KMS-11 (cell line): ENCODE results near the gene ITFG1.

Source experiments
- H2AFZ ChIP-seq: fragments of 200-600 bp; sonication (generic); 2 replicates; pipeline ENCODE4 v1.6.1; 2016; ENCODE audit warnings: antibody characterized with exemption, mixed run types, low read depth
- H3K27ac ChIP-seq: fragments of 200-600 bp; sonication (generic); 2 replicates; pipeline ENCODE4 v1.6.1; 2016; ENCODE audit warnings: mild to moderate bottlenecking, mixed run types
- H3K27me3 ChIP-seq: fragments of 200-600 bp; sonication (generic); 2 replicates; pipeline ENCODE4 v1.6.1; 2017; ENCODE audit warnings: mild to moderate bottlenecking, low read depth, mixed run types, moderate library complexity; ENCODE audit not compliant: insufficient read depth
- H3K36me3 ChIP-seq: fragments of 200-600 bp; sonication (generic); 2 replicates; pipeline ENCODE4 v1.6.1; 2017; ENCODE audit warnings: mild to moderate bottlenecking, mixed run types; ENCODE audit not compliant: insufficient read depth
- H3K4me1 ChIP-seq: fragments of 200-600 bp; sonication (generic); 2 replicates; pipeline ENCODE4 v1.6.1; 2016; ENCODE audit warnings: mild to moderate bottlenecking, low read depth, mixed run types; ENCODE audit not compliant: poor library complexity, severe bottlenecking
- H3K4me2 ChIP-seq: fragments of 200-600 bp; sonication (generic); 2 replicates; pipeline ENCODE4 v1.7.0; 2016; ENCODE audit warnings: mild to moderate bottlenecking, mixed run types
- H3K4me3 ChIP-seq: fragments of 200-600 bp; sonication (generic); IDR thresholded peaks from 2 replicates; pipeline ENCODE4 v1.6.1; 2017; ENCODE audit warnings: low read depth, low read length, mixed read lengths; ENCODE audit not compliant: insufficient read depth
- H3K79me2 ChIP-seq: fragments of 200-600 bp; sonication (generic); 2 replicates; pipeline ENCODE4 v1.6.1; 2016; ENCODE audit warnings: low read depth, mixed run types; ENCODE audit not compliant: insufficient read depth
- H3K9ac ChIP-seq: fragments of 200-600 bp; sonication (generic); 2 replicates; pipeline ENCODE4 v1.6.1; 2016; ENCODE audit warnings: mild to moderate bottlenecking, mixed run types
- H4K20me1 ChIP-seq: fragments of 200-600 bp; sonication (generic); 2 replicates; pipeline ENCODE4 v1.6.1; 2016; ENCODE audit warnings: mild to moderate bottlenecking, mixed run types; ENCODE audit not compliant: insufficient read depth
- TF ChIP-seq, protein P1 (sequence below): fragments of 200-600 bp; sonication (generic); conservative IDR thresholded peaks from 2 replicates; pipeline ENCODE4 v1.6.1; 2017; ENCODE audit warnings: low read depth, mild to moderate bottlenecking, antibody characterized with exemption, low read length, moderate library complexity, mixed read lengths

Gene ITFG1

DNA sequence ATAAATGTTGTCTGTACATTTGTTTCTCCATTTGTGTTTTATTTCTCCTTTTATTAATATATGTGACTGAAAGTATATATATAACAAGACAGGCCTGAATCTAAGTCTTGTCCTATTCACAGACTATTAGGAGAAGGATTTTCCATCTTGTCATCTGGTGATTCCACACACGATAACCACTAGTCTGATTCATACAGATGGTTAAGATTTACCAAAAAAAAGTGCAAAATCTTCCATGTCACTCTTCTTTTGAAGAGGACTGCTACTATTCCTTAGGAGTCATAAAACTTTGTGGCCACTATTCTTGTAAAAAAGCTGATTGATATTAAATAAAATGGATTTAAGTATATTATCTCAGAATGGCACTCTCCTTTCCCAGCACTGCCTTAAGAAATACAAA, 156.3 kb downstream of the ITFG1 start:
- Histone ChIP-seq H2AFZ (no peak overlapping the region), H3K4me3 (no peak overlapping the region), H3K79me2 (no peaks in the 10 kb centered on the region), H3K27me3 (no peaks in the 10 kb centered on the region), H3K36me3 (no peaks in the 10 kb centered on the region), H3K27ac (no peak overlapping the region), H4K20me1 (no peaks in the 10 kb centered on the region), H3K9ac (no peak overlapping the region), H3K4me1 (no peaks in the 10 kb centered on the region), H3K4me2 (no peak overlapping the region)
- TF ChIP-seq, protein P1, sequence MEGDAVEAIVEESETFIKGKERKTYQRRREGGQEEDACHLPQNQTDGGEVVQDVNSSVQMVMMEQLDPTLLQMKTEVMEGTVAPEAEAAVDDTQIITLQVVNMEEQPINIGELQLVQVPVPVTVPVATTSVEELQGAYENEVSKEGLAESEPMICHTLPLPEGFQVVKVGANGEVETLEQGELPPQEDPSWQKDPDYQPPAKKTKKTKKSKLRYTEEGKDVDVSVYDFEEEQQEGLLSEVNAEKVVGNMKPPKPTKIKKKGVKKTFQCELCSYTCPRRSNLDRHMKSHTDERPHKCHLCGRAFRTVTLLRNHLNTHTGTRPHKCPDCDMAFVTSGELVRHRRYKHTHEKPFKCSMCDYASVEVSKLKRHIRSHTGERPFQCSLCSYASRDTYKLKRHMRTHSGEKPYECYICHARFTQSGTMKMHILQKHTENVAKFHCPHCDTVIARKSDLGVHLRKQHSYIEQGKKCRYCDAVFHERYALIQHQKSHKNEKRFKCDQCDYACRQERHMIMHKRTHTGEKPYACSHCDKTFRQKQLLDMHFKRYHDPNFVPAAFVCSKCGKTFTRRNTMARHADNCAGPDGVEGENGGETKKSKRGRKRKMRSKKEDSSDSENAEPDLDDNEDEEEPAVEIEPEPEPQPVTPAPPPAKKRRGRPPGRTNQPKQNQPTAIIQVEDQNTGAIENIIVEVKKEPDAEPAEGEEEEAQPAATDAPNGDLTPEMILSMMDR, result no peak

DNA sequence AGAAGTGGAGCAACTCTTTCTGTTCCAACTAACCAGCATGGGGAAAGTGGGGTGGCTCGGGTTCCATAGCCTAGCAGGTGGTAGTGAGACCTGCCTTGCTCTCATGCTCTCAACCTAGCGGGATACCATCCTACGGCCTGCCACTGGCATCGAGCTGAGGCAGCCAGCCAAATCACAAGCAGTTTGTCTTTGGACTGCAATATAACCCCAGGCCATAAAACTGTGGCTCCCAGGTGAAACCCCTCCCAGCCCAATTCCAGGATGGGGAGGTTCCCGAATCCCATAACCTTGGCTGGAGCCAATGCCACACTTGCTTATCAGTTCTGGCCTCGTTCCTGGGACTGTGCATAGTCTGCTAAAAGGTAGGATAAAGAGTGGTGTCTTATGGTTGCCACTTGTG, 161.3 kb downstream of the ITFG1 start:
- no peak overlapping the region for H3K27ac ChIP-seq
- H3K9ac ChIP-seq, result no peak overlapping the region
- H3K79me2 ChIP-seq, result no peaks in the 10 kb centered on the region
- no peaks in the 10 kb centered on the region for H3K4me1 ChIP-seq
- H3K4me3 ChIP-seq, result no peak overlapping the region
- H4K20me1 ChIP-seq, result no peaks in the 10 kb centered on the region
- H3K36me3 ChIP-seq, result no peaks in the 10 kb centered on the region
- no peak overlapping the region for H3K4me2 ChIP-seq
- no peak overlapping the region for H2AFZ ChIP-seq
- TF ChIP-seq, protein P1, result no peak
- H3K27me3 ChIP-seq, result no peaks in the 10 kb centered on the region

DNA sequence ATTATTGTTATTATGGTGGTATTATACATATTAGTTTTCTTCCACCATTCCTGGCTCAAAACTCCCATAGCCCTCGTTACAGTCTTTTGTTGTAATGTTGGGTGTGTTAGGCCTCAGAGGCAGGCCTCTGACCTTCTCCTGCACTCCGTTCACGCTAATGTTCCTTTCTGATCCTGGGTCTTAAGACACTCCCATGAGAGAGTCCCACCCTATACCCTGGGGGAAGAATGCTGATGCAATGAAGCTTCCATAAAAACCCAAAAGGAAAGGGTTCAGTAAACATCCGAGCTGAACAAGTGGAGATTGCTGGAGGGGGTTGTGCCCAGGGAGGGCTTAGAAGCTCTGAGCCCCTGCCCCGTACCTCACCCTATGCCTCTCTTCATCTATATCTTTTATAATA, 175.9 kb downstream of the ITFG1 start:
- Histone ChIP-seq H3K9ac (no peak overlapping the region), H2AFZ (no peak overlapping the region), H3K4me1 (no peaks in the 10 kb centered on the region), H3K4me2 (no peak overlapping the region), H3K4me3 (no peak overlapping the region), H3K79me2 (no peaks in the 10 kb centered on the region), H4K20me1 (no peaks in the 10 kb centered on the region), H3K36me3 (no peaks in the 10 kb centered on the region), H3K27ac (no peak overlapping the region), H3K27me3 (no peaks in the 10 kb centered on the region)
- TF ChIP-seq, protein P1, result no peak

DNA sequence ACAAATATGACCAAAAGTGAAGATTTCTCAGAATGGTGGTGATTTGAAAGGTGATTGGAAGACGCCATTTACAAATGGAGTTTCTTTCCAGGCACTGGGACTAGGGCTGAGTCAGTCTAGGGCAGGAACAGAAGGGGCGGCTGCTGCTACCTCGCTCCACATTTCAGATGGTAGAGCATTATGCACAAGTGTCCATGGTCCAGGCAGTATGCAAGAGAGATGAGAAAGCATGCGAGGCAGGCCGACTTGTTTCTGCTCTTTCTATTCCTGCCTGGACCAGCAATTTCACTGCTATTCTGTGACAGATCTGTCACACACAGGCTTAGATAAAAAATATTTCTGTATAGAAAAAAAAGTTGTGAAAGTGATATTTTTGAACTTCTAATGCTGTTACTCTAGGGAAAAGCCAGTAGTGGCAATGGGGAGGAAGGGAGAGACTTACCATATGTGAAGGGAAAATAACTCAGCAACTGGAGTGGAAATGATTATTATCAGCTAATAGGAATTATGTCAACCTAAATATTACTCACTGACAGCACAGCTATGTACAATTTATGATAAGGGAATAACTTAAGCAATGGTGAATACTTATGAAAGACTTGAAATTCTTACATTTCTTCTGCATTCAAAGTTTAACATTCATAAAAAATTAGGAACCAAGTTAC, 182.4 kb downstream of the ITFG1 start:
- Histone ChIP-seq H3K27me3 (no peaks in the 10 kb centered on the region), H2AFZ (no peak overlapping the region), H3K36me3 (no peaks in the 10 kb centered on the region), H4K20me1 (no peaks in the 10 kb centered on the region), H3K79me2 (no peaks in the 10 kb centered on the region), H3K4me2 (no peak overlapping the region), H3K27ac (no peak overlapping the region), H3K4me3 (no peak overlapping the region), H3K9ac (no peak overlapping the region), H3K4me1 (no peaks in the 10 kb centered on the region)
- TF ChIP-seq, protein P1, result no peak
